Ecto neural progenitor cell (in vitro differentiated cells): Measurements from ENCODE around the gene GSTP1.
"Not testable (repeated sequence)": the region's sequence is repeated elsewhere in the genome, so short reads cannot be mapped to it uniquely, and the experiment has no call there.

ENCODE experiments used
- DNase-seq: peaks from one replicate; pipeline ENCODE4 v3.0.0-alpha.2; 2018; ENCODE audit warnings: low spot score

The GSTP1 gene

GRCh38 chr11:67563705-67564114 is 19.9 kb upstream of the GSTP1 start:
- DNase-seq, result not testable (repeated sequence)

GRCh38 chr11:67564230-67564629 is 19.4 kb upstream of the GSTP1 start:
- DNase-seq, result no peak

- DNase-seq, result no peak
Measured at GRCh38 chr11:67571443-67571842, 12.2 kb upstream of the GSTP1 start.

- no peak for DNase-seq
Measured at GRCh38 chr11:67572305-67572704, 11.3 kb upstream of the GSTP1 start.

GRCh38 chr11:67572747-67573419 is 10.7 kb upstream of the GSTP1 start:
- DNase-seq, result peak; percentile 54

- DNase-seq, result no peak
Measured at GRCh38 chr11:67574938-67575337, 8.7 kb upstream of the GSTP1 start.

- no peak for DNase-seq
Measured at GRCh38 chr11:67576735-67577475, 6.7 kb upstream of the GSTP1 start.

GRCh38 chr11:67577951-67578350 is 5.7 kb upstream of the GSTP1 start:
- no peak for DNase-seq

GRCh38 chr11:67581469-67581868 is 2.1 kb upstream of the GSTP1 start:
- no peak for DNase-seq

- DNase-seq, result no peak
Measured at GRCh38 chr11:67582011-67582410, 1.6 kb upstream of the GSTP1 start.

- peak; percentile 68 for DNase-seq
Measured at GRCh38 chr11:67584205-67584880, 731 bp downstream of the GSTP1 start.

GRCh38 chr11:67584881-67585873 is 1.6 kb downstream of the GSTP1 start:
- no peak for DNase-seq

- no peak for DNase-seq
Measured at GRCh38 chr11:67585911-67586310, 2.3 kb downstream of the GSTP1 start.

GRCh38 chr11:67586568-67587250 is 3.1 kb downstream of the GSTP1 start:
- no peak for DNase-seq

- DNase-seq, result no peak
Measured at GRCh38 chr11:67588136-67588503, 4.5 kb downstream of the GSTP1 start.

- DNase-seq, result not testable (repeated sequence)
Measured at GRCh38 chr11:67588899-67589415, 5.3 kb downstream of the GSTP1 start.

- no peak for DNase-seq
Measured at GRCh38 chr11:67592880-67593564, 9.4 kb downstream of the GSTP1 start.

- DNase-seq, result no peak
Measured at GRCh38 chr11:67593565-67593905, 9.9 kb downstream of the GSTP1 start.

- no peak for DNase-seq
Measured at GRCh38 chr11:67594480-67594879, 10.9 kb downstream of the GSTP1 start.

- DNase-seq, result no peak
Measured at GRCh38 chr11:67596753-67597300, 13.2 kb downstream of the GSTP1 start.
